Measurements from ENCODE around the gene TXNRD1. TPM values are rescaled to one million over a fixed set of nuclear protein-coding genes. Genes with fewer than 3 reads are reported as not detected.

TXNRD1 gene
- total and polyA plus RNA-seq, 9 donors = 45.0 to 157 (median 77.4) TPM

DNA sequence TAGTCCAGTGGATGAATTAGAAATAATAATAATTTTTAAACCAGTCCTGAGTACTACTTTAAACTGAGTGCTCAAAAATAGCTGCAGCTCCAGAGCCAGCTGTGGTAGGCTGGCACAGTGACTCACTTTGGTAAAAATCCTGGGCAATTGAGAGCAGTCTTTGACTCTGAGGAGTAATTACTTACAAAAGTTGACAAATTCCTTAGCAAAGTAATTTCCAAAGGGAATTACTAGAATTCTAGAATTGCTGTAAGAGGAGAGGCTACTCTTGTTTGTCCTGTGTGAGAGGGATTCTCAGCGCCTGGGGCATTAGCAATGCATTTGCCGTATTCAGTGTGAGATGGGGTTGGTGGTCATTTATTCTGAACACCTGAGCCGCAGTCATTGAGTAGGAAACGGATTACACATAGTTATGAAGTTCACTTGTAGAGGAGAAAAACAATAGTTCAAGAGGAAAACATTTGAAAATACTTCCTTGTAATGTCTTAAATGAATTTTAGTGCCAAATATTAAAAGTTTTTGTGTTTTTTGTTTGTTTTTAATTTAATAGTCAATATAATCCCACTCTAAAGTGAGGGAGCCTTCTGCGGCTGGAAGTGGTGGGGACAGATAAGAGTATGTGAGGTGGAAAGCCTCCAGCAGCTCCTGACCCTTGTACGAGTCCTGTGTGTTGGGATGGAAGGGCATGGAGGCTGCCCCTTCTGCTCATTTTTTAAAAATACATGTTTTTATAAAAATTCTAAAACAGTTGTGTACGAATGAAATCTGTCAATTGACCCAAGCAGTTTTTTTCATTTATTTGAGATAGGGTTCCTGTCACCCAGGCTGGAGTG lies 129.9 kb downstream of the TXNRD1 start:
- Histone ChIP-seq H3K27me3 (no peaks in the 10 kb centered on the region), H3K36me3 (no peaks in the 10 kb centered on the region), H3K4me1 (ENCODE audit: insufficient read depth) (peaks cover 13% of the 10 kb centered on the region), H3K27ac (peak overlapping the region in 1 of 2 donors; percentile 56), H3K4me3 (no peak overlapping the region), H3K9me3 (no peaks in the 10 kb centered on the region)
- 32 to 59% (median 38%) methylated on average over 7 of the region's 7 CpGs for WGBS, 3 donors
- DNase-seq = no peak
- TF ChIP-seq EP300 (IDR thresholded peaks at IDR 0.05) (no peak), CTCF (IDR thresholded peaks at IDR 0.05) (no peak), POLR2A (IDR thresholded peaks at IDR 0.05) (no peak)
- intact Hi-C loops (cut with DNase I) = no loop called here

GRCh38 chr12:104347374-104348075 lies 131.9 kb downstream of the TXNRD1 start:
- WGBS, 3 donors = 79 to 84% (median 83%) methylated on average over 5 of the region's 5 CpGs
- TF ChIP-seq POLR2A (IDR thresholded peaks at IDR 0.05) = no peak
- TF ChIP-seq CTCF (IDR thresholded peaks at IDR 0.05) = no peak
- TF ChIP-seq EP300 (IDR thresholded peaks at IDR 0.05) = no peak
- H3K27ac ChIP-seq = no peak overlapping the region
- no peak overlapping the region for H3K4me3 ChIP-seq
- no peaks in the 10 kb centered on the region for H3K36me3 ChIP-seq
- no peaks in the 10 kb centered on the region for H3K27me3 ChIP-seq
- intact Hi-C loops (cut with DNase I) = no loop called here
- H3K4me1 ChIP-seq (ENCODE audit: insufficient read depth) = peaks cover 13% of the 10 kb centered on the region
- no peak for DNase-seq
- H3K9me3 ChIP-seq = no peaks in the 10 kb centered on the region

- no peaks in the 10 kb centered on the region for H3K36me3 ChIP-seq
- intact Hi-C loops (cut with DNase I) = no loop called here
- H3K27ac ChIP-seq = no peak overlapping the region
- no peak overlapping the region for H3K4me3 ChIP-seq
- peaks cover 7% of the 10 kb centered on the region for H3K4me1 ChIP-seq (ENCODE audit: insufficient read depth)
- H3K9me3 ChIP-seq = no peaks in the 10 kb centered on the region
- TF ChIP-seq EP300 (IDR thresholded peaks at IDR 0.05) (no peak), POLR2A (IDR thresholded peaks at IDR 0.05) (no peak), CTCF (IDR thresholded peaks at IDR 0.05) (no peak)
- no peak for DNase-seq
- H3K27me3 ChIP-seq = no peaks in the 10 kb centered on the region
- WGBS, 3 donors = 87 to 97% (median 95%) methylated on average over 11 of the region's 11 CpGs
Measured at GRCh38 chr12:104348283-104348993, 132.9 kb downstream of the TXNRD1 start.

- intact Hi-C loops (cut with DNase I) = no loop called here
- WGBS, 3 donors = 95 to 97% (median 95%) methylated on average over 2 of the region's 2 CpGs
- H3K4me1 ChIP-seq (ENCODE audit: insufficient read depth) = peaks cover 7% of the 10 kb centered on the region
- no peaks in the 10 kb centered on the region for H3K9me3 ChIP-seq
- H3K36me3 ChIP-seq = no peaks in the 10 kb centered on the region
- no peak overlapping the region for H3K4me3 ChIP-seq
- DNase-seq = no peak
- H3K27me3 ChIP-seq = no peaks in the 10 kb centered on the region
- no peak overlapping the region for H3K27ac ChIP-seq
- TF ChIP-seq CTCF (IDR thresholded peaks at IDR 0.05) (no peak), POLR2A (IDR thresholded peaks at IDR 0.05) (no peak), EP300 (IDR thresholded peaks at IDR 0.05) (no peak)
Measured at GRCh38 chr12:104348994-104349494, 133.5 kb downstream of the TXNRD1 start.

All from ovary (tissue), 9 donors.